Hepatocyte (in vitro differentiated cells): ENCODE data around the gene RPS6KC1. TPM values are rescaled to one million over a fixed set of nuclear protein-coding genes. Genes with fewer than 3 reads are reported as not detected.
"Not testable (repeated sequence)": the region's sequence is repeated elsewhere in the genome, so short reads cannot be mapped to it uniquely, and the experiment has no call there.

ENCODE experiments used
- DNase-seq: peaks from one replicate; pipeline ENCODE4 v3.0.0-alpha.2; 2016; ENCODE audit warnings: low spot score
- H2AFZ ChIP-seq: fragments of 200-600 bp; sonication (generic); 2 replicates; pipeline ENCODE4 v1.6.0; 2016; ENCODE audit warnings: antibody characterized with exemption, mild to moderate bottlenecking
- H3K27ac ChIP-seq: fragments of 200-600 bp; sonication (generic); 2 replicates; pipeline ENCODE4 v1.5.1; 2016; ENCODE audit warnings: mild to moderate bottlenecking
- H3K27me3 ChIP-seq: fragments of 200-600 bp; sonication (generic); 2 replicates; pipeline ENCODE4 v1.6.1; 2016
- H3K36me3 ChIP-seq: fragments of 200-600 bp; sonication (generic); replicated peaks from 2 replicates; pipeline ENCODE4 v1.5.1; 2016; ENCODE audit warnings: low read depth; ENCODE audit not compliant: insufficient read depth
- H3K4me1 ChIP-seq: fragments of 200-600 bp; sonication (generic); 2 replicates; pipeline ENCODE4 v1.5.1; 2016; ENCODE audit warnings: mild to moderate bottlenecking, moderate library complexity; ENCODE audit not compliant: insufficient read depth
- H3K4me2 ChIP-seq: fragments of 200-600 bp; sonication (generic); 2 replicates; pipeline ENCODE4 v1.6.0; 2016
- H3K4me3 ChIP-seq: fragments of 200-600 bp; sonication (generic); 2 replicates; pipeline ENCODE4 v1.5.1; 2016; ENCODE audit warnings: mild to moderate bottlenecking
- H3K79me2 ChIP-seq: fragments of 200-600 bp; sonication (generic); 2 replicates; pipeline ENCODE4 v1.6.0; 2017; ENCODE audit warnings: mild to moderate bottlenecking
- H3K9me2 ChIP-seq: fragments of 200-600 bp; sonication (generic); replicated peaks from 2 replicates; pipeline ENCODE4 v1.6.0; 2017; ENCODE audit warnings: mild to moderate bottlenecking; ENCODE audit not compliant: insufficient read depth
- H3K9me3 ChIP-seq: fragments of 200-600 bp; sonication (generic); 2 replicates; pipeline ENCODE4 v1.5.1; 2016; ENCODE audit warnings: low read depth, mild to moderate bottlenecking
- H4K20me1 ChIP-seq: fragments of 200-600 bp; sonication (generic); 2 replicates; pipeline ENCODE4 v1.6.0; 2016; ENCODE audit warnings: mild to moderate bottlenecking; ENCODE audit not compliant: insufficient read depth, poor library complexity, severe bottlenecking
- CTCF ChIP-seq: fragments of 200-600 bp; sonication (generic); IDR thresholded peaks from 2 replicates; pipeline ENCODE4 v1.5.1; 2016; ENCODE audit warnings: antibody characterized with exemption, mild to moderate bottlenecking; ENCODE audit not compliant: poor library complexity
- EZH2 ChIP-seq: fragments of 200-600 bp; sonication (generic); IDR thresholded peaks from 2 replicates; pipeline ENCODE4 v1.6.1; 2016; ENCODE audit warnings: antibody characterized with exemption, mild to moderate bottlenecking, borderline replicate concordance
- EZH2phosphoT487 ChIP-seq: fragments of 200-600 bp; sonication (generic); IDR thresholded peaks from one replicate; pipeline ENCODE4 v1.6.1; 2018; ENCODE audit warnings: antibody characterized with exemption, mild to moderate bottlenecking, low read depth, moderate library complexity; ENCODE audit not compliant: unreplicated experiment, severe bottlenecking
- WGBS: methylation state at CpG from one replicate; pipeline ENCODE4 v1.1.6; 2016; ENCODE audit warnings: low lambda C conversion rate; ENCODE audit errors: missing lambda C conversion rate; 5-methylcytosine and 5-hydroxymethylcytosine counted together
- polyA plus RNA-seq: library from polyadenylated mRNA; unstranded; fragments of >200 nt; fragmentation: Nextera tagmentation; extraction: Ambion mirVana; gene quantifications from 2 replicates; pipeline ENCODE4 v1.2.1, GENCODE V29; 2016
- total RNA-seq: library from RNA; depleted of rRNA; stranded (reverse); fragments of >200 nt; gene quantifications from 2 replicates; pipeline ENCODE4 v1.2.3, GENCODE V29; 2014

Gene RPS6KC1
- total and polyA plus RNA-seq, 2 experiments from 2014 or later = 10.0 to 26.9 TPM

DNA sequence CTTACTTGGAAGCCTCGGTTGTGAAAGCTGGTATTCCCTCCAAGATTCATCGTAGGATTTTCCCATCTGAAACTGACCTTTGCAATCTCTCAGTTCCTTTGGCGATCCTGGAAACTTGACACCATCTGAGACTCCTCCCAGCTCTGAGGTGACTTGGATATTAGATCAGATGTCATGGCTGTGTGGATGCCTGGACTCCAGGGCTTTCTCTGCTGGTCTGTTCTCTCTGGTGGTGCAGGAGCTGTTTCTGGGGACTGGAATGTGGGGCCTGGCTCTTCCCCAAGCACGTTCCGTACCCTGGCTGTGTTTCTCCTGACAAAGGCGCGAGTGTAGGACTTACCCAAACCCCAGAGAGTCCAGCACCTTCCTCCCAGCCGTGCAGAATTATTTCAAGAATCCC lies 252.2 kb downstream of the RPS6KC1 start:
- Histone ChIP-seq H4K20me1 (no peaks in the 10 kb centered on the region), H3K4me2 (peak overlapping the region; percentile 3)
- peak; percentile 33 for DNase-seq

GRCh38 chr1:213315571-213315970 lies 264.5 kb downstream of the RPS6KC1 start:
- Histone ChIP-seq H3K79me2 (no peaks in the 10 kb centered on the region), H3K27me3 (no peaks in the 10 kb centered on the region), H3K4me3 (no peak overlapping the region), H3K4me1 (no peaks in the 10 kb centered on the region), H3K27ac (no peak overlapping the region), H4K20me1 (no peaks in the 10 kb centered on the region), H3K4me2 (no peak overlapping the region), H3K9me3 (no peaks in the 10 kb centered on the region), H3K9me2 (no peaks in the 10 kb centered on the region), H3K36me3 (no peaks in the 10 kb centered on the region), H2AFZ (no peak overlapping the region)
- TF ChIP-seq EZH2phosphoT487 = no peak
- no peak for TF ChIP-seq CTCF
- TF ChIP-seq EZH2 = no peak
- WGBS = 77% methylated on average over 1 of the region's 1 CpG
- no peak for DNase-seq

More for the DNA sequence above, 252.2 kb downstream of the RPS6KC1 start:
- H3K36me3 ChIP-seq = no peaks in the 10 kb centered on the region
- H3K9me3 ChIP-seq = no peaks in the 10 kb centered on the region
- H3K27ac ChIP-seq = no peak overlapping the region
- H3K79me2 ChIP-seq = no peaks in the 10 kb centered on the region
- no peak for TF ChIP-seq CTCF
- no peak for TF ChIP-seq EZH2phosphoT487
- TF ChIP-seq EZH2 = no peak
- H3K4me1 ChIP-seq = no peaks in the 10 kb centered on the region
- no peak overlapping the region for H3K4me3 ChIP-seq
- no peaks in the 10 kb centered on the region for H3K9me2 ChIP-seq
- no peaks in the 10 kb centered on the region for H3K27me3 ChIP-seq
- 33% methylated on average over 8 of the region's 8 CpGs for WGBS
- H2AFZ ChIP-seq = no peak overlapping the region

- H3K4me1 ChIP-seq, H3K27me3 ChIP-seq, H3K36me3 ChIP-seq, H3K27ac ChIP-seq, H2AFZ ChIP-seq, H3K9me3 ChIP-seq, DNase-seq, H3K4me3 ChIP-seq, H3K79me2 ChIP-seq, H3K4me2 ChIP-seq, H3K9me2 ChIP-seq, H4K20me1 ChIP-seq: not testable (repeated sequence)
- WGBS = 83% methylated on average over 1 of the region's 1 CpG
Observed at GRCh38 chr1:213318458-213318857, 267.4 kb downstream of the RPS6KC1 start.

DNA sequence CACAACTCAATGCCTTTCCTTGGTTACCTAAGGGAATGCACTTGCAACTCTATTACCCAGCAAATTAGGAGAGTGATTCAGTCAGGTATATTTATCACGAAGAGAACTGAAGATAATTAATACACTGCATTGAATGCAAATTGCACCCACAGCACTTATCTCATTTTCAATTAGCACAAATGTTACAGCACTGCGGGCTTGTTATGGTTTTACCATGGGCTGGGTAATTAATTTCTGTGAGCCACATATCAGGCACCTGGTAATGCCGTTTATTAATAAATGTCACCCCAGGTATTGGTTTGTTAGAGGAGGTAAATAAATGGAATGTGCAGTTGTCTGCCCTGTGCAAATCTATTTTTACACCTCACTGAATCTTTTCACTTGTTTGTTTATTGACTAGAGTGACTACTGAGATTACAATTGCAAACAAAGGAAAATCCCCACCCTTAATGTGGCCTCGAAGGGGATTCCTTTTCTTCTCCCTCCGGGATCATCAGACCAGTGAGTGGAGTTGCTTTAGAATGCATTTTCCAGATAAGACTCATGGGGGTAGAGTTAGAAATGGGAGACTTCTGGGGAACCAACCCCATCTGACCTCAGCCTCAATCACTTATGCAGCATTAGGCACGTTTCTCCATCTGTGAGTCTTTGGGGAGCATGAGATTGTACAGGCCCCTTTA lies 269.3 kb downstream of the RPS6KC1 start:
- Histone ChIP-seq H3K9me3 (no peaks in the 10 kb centered on the region), H3K4me3 (no peak overlapping the region), H3K36me3 (no peaks in the 10 kb centered on the region), H3K4me2 (no peak overlapping the region), H4K20me1 (no peaks in the 10 kb centered on the region), H3K9me2 (no peaks in the 10 kb centered on the region), H3K27me3 (no peaks in the 10 kb centered on the region), H3K27ac (no peak overlapping the region), H3K4me1 (no peaks in the 10 kb centered on the region), H2AFZ (no peak overlapping the region), H3K79me2 (no peaks in the 10 kb centered on the region)
- 50% methylated on average over 6 of the region's 6 CpGs for WGBS
- DNase-seq = no peak
- no peak for TF ChIP-seq EZH2
- no peak for TF ChIP-seq CTCF

Other genes starting within 250 kb of the RPS6KC1 start
- gene SPATA45, start 203.6 kb upstream of the RPS6KC1 start, total RNA-seq = 0.96 TPM in 1 of 2 replicates, not detected in the other
- gene SPATA45, start 203.6 kb upstream of the RPS6KC1 start, polyA plus RNA-seq = 0.44 and 0.57 TPM in 2 replicates
- gene FLVCR1, start 193.0 kb upstream of the RPS6KC1 start, total RNA-seq = 32.0 and 32.5 TPM in 2 replicates
- gene FLVCR1, start 193.0 kb upstream of the RPS6KC1 start, polyA plus RNA-seq = 9.9 and 14.4 TPM in 2 replicates
- gene VASH2, start 100.7 kb upstream of the RPS6KC1 start, total RNA-seq = 3.6 and 4.5 TPM in 2 replicates
- gene VASH2, start 100.7 kb upstream of the RPS6KC1 start, polyA plus RNA-seq = 0.96 and 3.0 TPM in 2 replicates
- 34.8 and 36.8 TPM in 2 replicates for gene ANGEL2, start 35.4 kb upstream of the RPS6KC1 start, total RNA-seq
- gene ANGEL2, start 35.4 kb upstream of the RPS6KC1 start, polyA plus RNA-seq = 11.8 and 12.4 TPM in 2 replicates